Endothelial cell of umbilical vein (primary cell): Measurements from ENCODE around the gene PEX19.

Source experiments
- EZH2 ChIP-seq: IDR thresholded peaks from 2 replicates; pipeline ENCODE4 v1.6.1; 2012; ENCODE audit warnings: borderline replicate concordance, low read depth, mild to moderate bottlenecking, moderate library complexity, low read length, inconsistent platforms; ENCODE audit not compliant: severe bottlenecking
- FOS ChIP-seq: IDR thresholded peaks from 2 replicates; pipeline ENCODE4 v1.6.1; 2011; ENCODE audit warnings: mild to moderate bottlenecking, low read length, moderate library complexity, borderline replicate concordance; ENCODE audit not compliant: insufficient read depth
- GATA2 ChIP-seq: IDR thresholded peaks from 2 replicates; pipeline ENCODE4 v1.7.0; 2011; ENCODE audit warnings: low read depth, mild to moderate bottlenecking, moderate library complexity, mixed read lengths, low read length; ENCODE audit not compliant: insufficient read length, insufficient read depth
- JUN ChIP-seq: IDR thresholded peaks from 2 replicates; pipeline ENCODE4 v1.6.1; 2011; ENCODE audit warnings: borderline replicate concordance, low read depth; ENCODE audit not compliant: insufficient read length, insufficient read depth
- MYC ChIP-seq: IDR thresholded peaks from one replicate; pipeline ENCODE4 v1.6.1; 2011; ENCODE audit warnings: mild to moderate bottlenecking, low read depth, low read length
- POLR2A ChIP-seq: IDR thresholded peaks from 2 replicates; pipeline ENCODE4 v1.6.1; 2012; ENCODE audit warnings: low read depth, mild to moderate bottlenecking, control low read depth, low read length
- POLR2AphosphoS5 ChIP-seq: IDR thresholded peaks from 2 replicates; pipeline ENCODE4 v1.6.1; 2012; ENCODE audit warnings: low read depth, mild to moderate bottlenecking, control low read depth, low read length, moderate library complexity; ENCODE audit not compliant: insufficient read depth
- TF ChIP-seq, protein P1 (sequence below), 2 donors: IDR thresholded peaks; 1 replicate in 1 of 2; 2 replicates in 1 of 2; pipeline ENCODE4 v1.5.1; 2011; ENCODE audit warnings: low read length in 2 of 2, mild to moderate bottlenecking in 2 of 2, moderate library complexity in 2 of 2, control low read depth in 1 of 2, inconsistent platforms in 1 of 2, low read depth in 1 of 2; ENCODE audit not compliant: insufficient read depth in 1 of 2; ENCODE audit errors: extremely low read depth in 1 of 2
- TF ChIP-seq, protein P2 (sequence below): IDR thresholded peaks from 2 replicates; pipeline ENCODE4 v1.6.1; 2011; ENCODE audit not compliant: insufficient read depth, insufficient read length

DNA sequence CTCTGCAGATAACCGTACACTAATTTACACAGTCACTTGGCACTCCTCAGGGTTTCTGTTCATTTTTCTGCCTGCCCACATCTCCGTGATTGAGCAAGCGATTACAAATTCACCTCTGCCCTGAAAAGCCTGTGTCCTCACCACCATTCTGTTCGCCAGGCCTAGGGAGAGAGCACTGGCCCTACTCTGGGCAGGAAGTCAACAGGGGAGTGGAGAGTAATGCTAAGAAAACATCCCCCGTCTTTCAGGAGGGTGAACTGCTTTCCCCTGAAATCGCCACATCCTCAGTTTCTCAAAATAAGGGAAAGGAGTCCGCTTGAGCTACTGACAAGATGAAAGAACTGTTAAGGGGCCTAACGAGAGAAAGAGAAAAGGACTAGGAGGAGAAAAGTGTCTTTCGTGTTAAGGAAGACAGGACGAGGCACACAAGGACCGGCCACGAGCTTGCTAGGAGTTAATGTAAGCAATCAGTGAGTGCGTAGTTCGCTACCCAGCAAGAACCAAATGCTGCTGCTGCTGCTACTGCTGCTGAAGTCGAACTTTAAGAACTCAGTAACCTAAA is 632 bp downstream of the PEX19 start:
- TF ChIP-seq POLR2A, result no peak
- TF ChIP-seq, protein P1, sequence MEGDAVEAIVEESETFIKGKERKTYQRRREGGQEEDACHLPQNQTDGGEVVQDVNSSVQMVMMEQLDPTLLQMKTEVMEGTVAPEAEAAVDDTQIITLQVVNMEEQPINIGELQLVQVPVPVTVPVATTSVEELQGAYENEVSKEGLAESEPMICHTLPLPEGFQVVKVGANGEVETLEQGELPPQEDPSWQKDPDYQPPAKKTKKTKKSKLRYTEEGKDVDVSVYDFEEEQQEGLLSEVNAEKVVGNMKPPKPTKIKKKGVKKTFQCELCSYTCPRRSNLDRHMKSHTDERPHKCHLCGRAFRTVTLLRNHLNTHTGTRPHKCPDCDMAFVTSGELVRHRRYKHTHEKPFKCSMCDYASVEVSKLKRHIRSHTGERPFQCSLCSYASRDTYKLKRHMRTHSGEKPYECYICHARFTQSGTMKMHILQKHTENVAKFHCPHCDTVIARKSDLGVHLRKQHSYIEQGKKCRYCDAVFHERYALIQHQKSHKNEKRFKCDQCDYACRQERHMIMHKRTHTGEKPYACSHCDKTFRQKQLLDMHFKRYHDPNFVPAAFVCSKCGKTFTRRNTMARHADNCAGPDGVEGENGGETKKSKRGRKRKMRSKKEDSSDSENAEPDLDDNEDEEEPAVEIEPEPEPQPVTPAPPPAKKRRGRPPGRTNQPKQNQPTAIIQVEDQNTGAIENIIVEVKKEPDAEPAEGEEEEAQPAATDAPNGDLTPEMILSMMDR (IDR thresholded peaks at IDR 0.05; ENCODE audit: extremely low read depth in 1 of 2, insufficient read depth in 1 of 2, low read depth in 1 of 2, low read length in 2 of 2), result no peak
- TF ChIP-seq, protein P2, sequence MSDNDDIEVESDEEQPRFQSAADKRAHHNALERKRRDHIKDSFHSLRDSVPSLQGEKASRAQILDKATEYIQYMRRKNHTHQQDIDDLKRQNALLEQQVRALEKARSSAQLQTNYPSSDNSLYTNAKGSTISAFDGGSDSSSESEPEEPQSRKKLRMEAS, result no peak
- no peak for TF ChIP-seq POLR2AphosphoS5
- no peak for TF ChIP-seq EZH2
- no peak for TF ChIP-seq JUN
- TF ChIP-seq FOS, result no peak
- TF ChIP-seq MYC, result no peak
- no peak for TF ChIP-seq GATA2
